ENCODE data around the gene GBE1. TPM values are rescaled to one million over a fixed set of nuclear protein-coding genes. Genes with fewer than 3 reads are reported as not detected.

Gene GBE1
- total and polyA plus RNA-seq, 10 of the 15 experiments (the other 5 are each of a cell fraction or from before 2014, with no cell fraction given): 21.4 to 62.2 (median 41.5) TPM

GRCh38 chr3:81585056-81585455, 176.4 kb downstream of the GBE1 start:
- no peak overlapping the region for H3K27ac ChIP-seq (ENCODE audit: control insufficient read depth, insufficient read depth)
- H3K9ac ChIP-seq (ENCODE audit: control insufficient read depth, insufficient read depth, low read length): no peak overlapping the region
- no peaks in the 10 kb centered on the region for H3K27me3 ChIP-seq (replicated peaks in 1 of 2; ENCODE audit: control insufficient read depth in 2 of 2, insufficient read depth in 2 of 2, low read length in 1 of 2)
- in situ Hi-C loops (cut with MboI) (no loop called here), intact Hi-C loops (cut with micrococcal nuclease; ENCODE audit: unreplicated experiment) (no loop called here)
- no TSS peak for BruUV-seq (replicated peaks)
- no peak for DNase-seq (ENCODE audit: low read depth, low spot score)
- ChIA-PET RAD21 (ENCODE audit: unreplicated experiment) (no interaction called here), POLR2A (no interaction called here), SMC1A (ENCODE audit: uncharacterized antibody, unreplicated experiment) (interaction anchor here (0.5 to 1.8 kb wide), 2 partner anchors 7 to 38 kb away, joined by 3 to 5 read pairs; no protein-coding TSS in a partner anchor), CTCF (no interaction called here)
- no peaks in the 10 kb centered on the region for H4K20me1 ChIP-seq (ENCODE audit: control insufficient read depth, insufficient read depth)
- FAIRE-seq: no peak
- H3K79me2 ChIP-seq (ENCODE audit: control insufficient read depth, insufficient read depth, low read length): no peaks in the 10 kb centered on the region
- no peak overlapping the region for H2AFZ ChIP-seq (ENCODE audit: control insufficient read depth, low read depth, low read length)
- no peaks in the 10 kb centered on the region for H3K36me3 ChIP-seq (ENCODE audit: control insufficient read depth in 2 of 2, insufficient read depth in 2 of 2, low read length in 1 of 2)
- ATAC-seq: no peak
- no peak overlapping the region for H3K4me2 ChIP-seq (ENCODE audit: control insufficient read depth, insufficient read depth)
- WGBS (ENCODE audit: insufficient coverage, insufficient replicate concordance, low lambda C conversion rate, missing lambda C conversion rate): 100% methylated on average over 2 of the region's 2 CpGs
- TF ChIP-seq RB1 (IDR thresholded peaks at IDR 0.05; ENCODE audit: borderline replicate concordance) (no peak), TCF3 (IDR thresholded peaks at IDR 0.05; ENCODE audit: borderline replicate concordance, insufficient read depth, low read depth, low read length) (no peak), CHD1 (IDR thresholded peaks at IDR 0.05; ENCODE audit: low read depth, low read length) (no peak), IKZF1 (conservative IDR thresholded peaks at IDR 0.05) (no peak), RCOR1 (conservative IDR thresholded peaks at IDR 0.05; ENCODE audit: low read depth, low read length) (no peak), CBX5 (IDR thresholded peaks at IDR 0.05; ENCODE audit: low read depth) (no peak), PAX5 (IDR thresholded peaks at IDR 0.05; ENCODE audit: borderline replicate concordance, low read depth, low read length) (no peak), HDAC2 (IDR thresholded peaks at IDR 0.05) (no peak), CHD2 (IDR thresholded peaks at IDR 0.05; ENCODE audit: borderline replicate concordance, low read depth, low read length) (no peak), ZNF207 (IDR thresholded peaks at IDR 0.05; ENCODE audit: borderline replicate concordance) (no peak), PML (IDR thresholded peaks at IDR 0.05; ENCODE audit: low read length) (no peak), ZNF622 (IDR thresholded peaks at IDR 0.05) (no peak), SREBF1 (IDR thresholded peaks at IDR 0.05; ENCODE audit: low read length) (no peak), ASH2L (IDR thresholded peaks at IDR 0.05; ENCODE audit: borderline replicate concordance, low read depth) (no peak), TARDBP (IDR thresholded peaks at IDR 0.05; ENCODE audit: borderline replicate concordance) (no peak), ZNF274 (IDR thresholded peaks at IDR 0.05; ENCODE audit: insufficient read depth, insufficient read length) (no peak), NFIC (IDR thresholded peaks at IDR 0.05; ENCODE audit: low read depth, low read length) (no peak)
- TF ChIP-seq, protein P1, sequence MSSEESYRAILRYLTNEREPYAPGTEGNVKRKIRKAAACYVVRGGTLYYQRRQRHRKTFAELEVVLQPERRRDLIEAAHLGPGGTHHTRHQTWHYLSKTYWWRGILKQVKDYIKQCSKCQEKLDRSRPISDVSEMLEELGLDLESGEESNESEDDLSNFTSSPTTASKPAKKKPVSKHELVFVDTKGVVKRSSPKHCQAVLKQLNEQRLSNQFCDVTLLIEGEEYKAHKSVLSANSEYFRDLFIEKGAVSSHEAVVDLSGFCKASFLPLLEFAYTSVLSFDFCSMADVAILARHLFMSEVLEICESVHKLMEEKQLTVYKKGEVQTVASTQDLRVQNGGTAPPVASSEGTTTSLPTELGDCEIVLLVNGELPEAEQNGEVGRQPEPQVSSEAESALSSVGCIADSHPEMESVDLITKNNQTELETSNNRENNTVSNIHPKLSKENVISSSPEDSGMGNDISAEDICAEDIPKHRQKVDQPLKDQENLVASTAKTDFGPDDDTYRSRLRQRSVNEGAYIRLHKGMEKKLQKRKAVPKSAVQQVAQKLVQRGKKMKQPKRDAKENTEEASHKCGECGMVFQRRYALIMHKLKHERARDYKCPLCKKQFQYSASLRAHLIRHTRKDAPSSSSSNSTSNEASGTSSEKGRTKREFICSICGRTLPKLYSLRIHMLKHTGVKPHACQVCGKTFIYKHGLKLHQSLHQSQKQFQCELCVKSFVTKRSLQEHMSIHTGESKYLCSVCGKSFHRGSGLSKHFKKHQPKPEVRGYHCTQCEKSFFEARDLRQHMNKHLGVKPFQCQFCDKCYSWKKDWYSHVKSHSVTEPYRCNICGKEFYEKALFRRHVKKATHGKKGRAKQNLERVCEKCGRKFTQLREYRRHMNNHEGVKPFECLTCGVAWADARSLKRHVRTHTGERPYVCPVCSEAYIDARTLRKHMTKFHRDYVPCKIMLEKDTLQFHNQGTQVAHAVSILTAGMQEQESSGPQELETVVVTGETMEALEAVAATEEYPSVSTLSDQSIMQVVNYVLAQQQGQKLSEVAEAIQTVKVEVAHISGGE (CRISPR knock-in tag; IDR thresholded peaks at IDR 0.05): no peak
- no peak overlapping the region for H3K4me3 ChIP-seq
- no peaks in the 10 kb centered on the region for H3K4me1 ChIP-seq (ENCODE audit: control insufficient read depth, insufficient read depth, low read length)
- no peaks in the 10 kb centered on the region for H3K9me3 ChIP-seq (replicated peaks; ENCODE audit: control insufficient read depth, insufficient read depth, low read length)
